H1 (cell line): ENCODE measurements around the gene ATG16L1. TPM values are rescaled to one million over a fixed set of nuclear protein-coding genes. Genes with fewer than 3 reads are reported as not detected.

Experiments used
- CTCF ChIA-PET: fragments of 300-600 bp; sonication (Branson Sonifier 250); formaldehyde crosslinking; loops from one replicate; lab custom pipeline; 2021; ENCODE audit not compliant: partially characterized antibody; lab: Charles Lee
- POLR2A ChIA-PET: fragments of 300-600 bp; sonication (Branson Sonifier 250); formaldehyde crosslinking; loops from one replicate; lab custom pipeline; 2021; ENCODE audit warnings: inconsistent platforms; ENCODE audit not compliant: partially characterized antibody; lab: Charles Lee
- DNase-seq, 2 experiments: peaks; one replicate each; pipeline versions ENCODE4 v3.0.0 to v3.0.0-alpha.2; 2010 to 2022; ENCODE audit warnings: low spot score in 2 of 2, low read depth in 1 of 2, mixed read lengths in 1 of 2
- FAIRE-seq: peaks from 2 replicates; lab custom pipeline; 2011; peaks lifted over from hg19 to GRCh38; lab: Jason Lieb, UNC
- H2AFZ ChIP-seq: 2 replicates; pipeline ENCODE4 v1.8.1; 2012; ENCODE audit warnings: low read length, inconsistent platforms
- H2AK5ac ChIP-seq: 2 replicates; pipeline ENCODE4 v1.6.1; 2013; ENCODE audit warnings: low read depth, low read length
- H2BK120ac ChIP-seq: replicated peaks from 2 replicates; pipeline ENCODE3; 2013; ENCODE audit warnings: low read depth, low read length, inconsistent platforms
- H2BK12ac ChIP-seq: 2 replicates; pipeline ENCODE4 v1.6.1; 2013; ENCODE audit warnings: low read depth, low read length
- H2BK15ac ChIP-seq: 2 replicates; pipeline ENCODE4 v1.6.1; 2013; ENCODE audit warnings: low read length
- H2BK20ac ChIP-seq: 2 replicates; pipeline ENCODE4 v1.6.1; 2013; ENCODE audit warnings: low read length
- H2BK5ac ChIP-seq: 2 replicates; pipeline ENCODE4 v1.6.1; 2013; ENCODE audit warnings: low read depth, low read length
- H3K14ac ChIP-seq: 2 replicates; pipeline ENCODE4 v1.6.1; 2013; ENCODE audit warnings: inconsistent platforms; ENCODE audit not compliant: insufficient read length
- H3K18ac ChIP-seq: 2 replicates; pipeline ENCODE4 v1.6.1; 2013; ENCODE audit warnings: low read length; ENCODE audit errors: extremely low read depth
- H3K23ac ChIP-seq: 2 replicates; pipeline ENCODE4 v1.6.1; 2013; ENCODE audit warnings: inconsistent platforms; ENCODE audit not compliant: insufficient read length
- H3K23me2 ChIP-seq: 2 replicates; pipeline ENCODE4 v1.6.1; 2013; ENCODE audit warnings: low read depth, low read length
- H3K27ac ChIP-seq: 2 replicates; pipeline ENCODE4 v1.6.1; 2011; ENCODE audit warnings: low read depth, low read length, inconsistent platforms
- H3K27me3 ChIP-seq, 4 experiments: replicated peaks in 1 of 4; 1 replicate in 1 of 4; 2 replicates in 3 of 4; pipeline versions ENCODE4 v1.6.1 to v1.8.1; 2011 to 2013; ENCODE audit warnings: low read length in 3 of 4, mild to moderate bottlenecking in 3 of 4, inconsistent platforms in 2 of 4, mixed read lengths in 2 of 4, moderate library complexity in 1 of 4; ENCODE audit not compliant: control insufficient read depth in 3 of 4, insufficient read depth in 3 of 4; ENCODE audit errors: extremely low read depth in 1 of 4
- H3K36me3 ChIP-seq, 4 experiments: 2 replicates each; pipeline versions ENCODE4 v1.6.1 to v1.8.1; 2011 to 2013; ENCODE audit warnings: mild to moderate bottlenecking in 4 of 4, low read length in 3 of 4, moderate library complexity in 2 of 4, control low read depth in 1 of 4, inconsistent platforms in 1 of 4; ENCODE audit not compliant: insufficient read depth in 4 of 4, control insufficient read depth in 2 of 4
- H3K4ac ChIP-seq: replicated peaks from 2 replicates; pipeline ENCODE3; 2013; ENCODE audit warnings: low read length, low read depth, mixed read lengths, inconsistent platforms; ENCODE audit not compliant: insufficient read length
- H3K4me1 ChIP-seq, 4 experiments: replicated peaks in 1 of 4; 1 replicate in 1 of 4; 2 replicates in 3 of 4; pipeline versions ENCODE4 v1.6.1 to v1.8.1; 2011 to 2013; ENCODE audit warnings: low read length in 3 of 4, inconsistent platforms in 2 of 4, mixed read lengths in 1 of 4; ENCODE audit not compliant: insufficient read depth in 4 of 4, control insufficient read depth in 3 of 4
- H3K4me2 ChIP-seq, 2 experiments: 2 replicates each; pipeline versions ENCODE4 v1.6.1 to v1.8.1; 2011 to 2013; ENCODE audit warnings: low read depth in 2 of 2, low read length in 2 of 2, control low read depth in 1 of 2, inconsistent platforms in 1 of 2, mild to moderate bottlenecking in 1 of 2; ENCODE audit not compliant: insufficient read depth in 1 of 2
- H3K4me3 ChIP-seq, 4 experiments: fragments of 200-600, 300-600 bp in 1 of 4; sonication (generic), shearing (Covaris generic), sonication (Bioruptor Twin) in 1 of 4; 2 replicates each; pipeline versions ENCODE4 v1.5.1 to v1.8.1; 2011 to 2016; ENCODE audit warnings: low read length in 4 of 4, low read depth in 3 of 4, control low read depth in 2 of 4, inconsistent platforms in 2 of 4, mild to moderate bottlenecking in 2 of 4, mixed read lengths in 1 of 4, moderate library complexity in 1 of 4; ENCODE audit not compliant: insufficient read depth in 2 of 4; ENCODE audit errors: extremely low read depth in 1 of 4
- H3K56ac ChIP-seq: replicated peaks from 2 replicates; pipeline ENCODE3; 2013; ENCODE audit warnings: low read depth, mild to moderate bottlenecking, mixed read lengths, low read length, inconsistent platforms; ENCODE audit not compliant: insufficient read length
- H3K79me1 ChIP-seq: 2 replicates; pipeline ENCODE4 v1.6.1; 2013; ENCODE audit warnings: low read depth, low read length, control low read depth
- H3K79me2 ChIP-seq, 2 experiments: 2 replicates each; pipeline versions ENCODE4 v1.6.1 to v1.8.1; 2012 to 2013; ENCODE audit warnings: low read length in 2 of 2, mild to moderate bottlenecking in 2 of 2, inconsistent platforms in 1 of 2; ENCODE audit not compliant: insufficient read depth in 2 of 2, control insufficient read depth in 1 of 2
- H3K9ac ChIP-seq, 4 experiments: replicated peaks in 1 of 4; 1 replicate in 1 of 4; 2 replicates in 3 of 4; pipeline versions ENCODE4 v1.6.1 to v1.8.1; 2011 to 2013; ENCODE audit warnings: low read depth in 3 of 4, low read length in 3 of 4, control low read depth in 2 of 4, mild to moderate bottlenecking in 2 of 4, moderate library complexity in 2 of 4, inconsistent platforms in 1 of 4; ENCODE audit errors: extremely low read depth in 1 of 4
- H3K9me3 ChIP-seq, 2 experiments: 2 replicates each; pipeline versions ENCODE4 v1.6.1 to v1.8.1; 2012 to 2013; ENCODE audit warnings: mild to moderate bottlenecking in 2 of 2, moderate library complexity in 2 of 2, control low read depth in 1 of 2, inconsistent platforms in 1 of 2, low read depth in 1 of 2, low read length in 1 of 2, mixed read lengths in 1 of 2; ENCODE audit not compliant: insufficient read depth in 2 of 2
- H4K20me1 ChIP-seq, 2 experiments: replicated peaks in 1 of 2; 2 replicates each; pipeline versions ENCODE3 to v1.8.1; 2011 to 2013; ENCODE audit warnings: inconsistent platforms in 2 of 2, low read length in 2 of 2, mild to moderate bottlenecking in 1 of 2; ENCODE audit not compliant: insufficient read depth in 2 of 2, control insufficient read depth in 1 of 2
- H4K5ac ChIP-seq: 2 replicates; pipeline ENCODE4 v1.6.1; 2013; ENCODE audit warnings: low read length, low read depth, mixed read lengths, inconsistent platforms; ENCODE audit not compliant: insufficient read length
- H4K8ac ChIP-seq: 2 replicates; pipeline ENCODE4 v1.8.0; 2013; ENCODE audit warnings: mild to moderate bottlenecking, moderate library complexity, low read length, inconsistent platforms; ENCODE audit not compliant: insufficient read depth; ENCODE audit errors: extremely low read depth
- H4K91ac ChIP-seq: replicated peaks from 2 replicates; pipeline ENCODE3; 2013; ENCODE audit warnings: low read length, mixed read lengths, inconsistent platforms; ENCODE audit not compliant: insufficient read length
- WGBS, 2 experiments: shearing (Covaris generic) in 1 of 2; methylation state at CpG; one replicate each; pipeline versions ENCODE4 v1.1.6 to v1.1.7; 2013 to 2015; ENCODE audit warnings: low lambda C conversion rate in 2 of 2, mixed read lengths in 2 of 2, inconsistent platforms in 1 of 2, low coverage in 1 of 2, missing lambda C conversion rate in 1 of 2; ENCODE audit not compliant: insufficient replicate concordance in 2 of 2, insufficient coverage in 1 of 2, insufficient read length in 1 of 2; ENCODE audit errors: extremely low coverage in 1 of 2, missing lambda C conversion rate in 1 of 2; 5-methylcytosine and 5-hydroxymethylcytosine counted together
- polyA plus RNA-seq, 7 experiments: library from polyadenylated mRNA; depleted of rRNA in 3 of 7; stranded (reverse) in 5 of 7; unstranded in 2 of 7; fragments of >200 nt in 5 of 7; fragments of 200-250 nt in 2 of 7; gene quantifications; 1 replicate in 5 of 7; 2 replicates in 1 of 7; 4 replicates in 1 of 7; pipeline versions ENCODE4 v1.2.1 to v1.2.3, GENCODE V29; 2011 to 2013; ENCODE audit warnings: missing spikeins in 2 of 7, mixed read lengths in 2 of 7
- total RNA-seq: library from RNA; stranded (reverse); fragmentation: NEBNext Ultra II Directional; extraction: Animal tissue kit (Norgen Biotek cat#: 25700); gene quantifications from 2 replicates; pipeline ENCODE4 v1.2.1, GENCODE V29; 2021

ATG16L1 gene
- total and polyA plus RNA-seq, 2 of the 8 experiments (the other 6 are each of a cell fraction or from before 2014, with no cell fraction given), result 18.3 to 31.0 TPM

- DNase-seq, result no peak
- Histone ChIP-seq H2AFZ (no peak overlapping the region), H3K79me2 (no peaks in the 10 kb centered on the region), H3K23ac (no peak overlapping the region), H3K14ac (no peak overlapping the region), H3K4me2 (no peak overlapping the region), H3K9ac (no peak overlapping the region), H4K5ac (no peak overlapping the region), H3K9me3 (no peaks in the 10 kb centered on the region), H2BK120ac (no peak overlapping the region), H2BK12ac (no peak overlapping the region), H3K56ac (no peak overlapping the region), H2BK20ac (no peak overlapping the region), H3K4me1 (no peaks in the 10 kb centered on the region), H3K23me2 (no peaks in the 10 kb centered on the region), H3K4ac (no peak overlapping the region), H3K79me1 (no peaks in the 10 kb centered on the region; the same call in 1 of the 2 replicates), H3K27ac (no peak overlapping the region), H4K20me1 (peaks cover 0 to 9% of the 10 kb centered on the region in 2 experiments), H4K91ac (no peak overlapping the region), H3K4me3 (no peak overlapping the region), H3K18ac (no peak overlapping the region), H3K27me3 (no peaks in the 10 kb centered on the region), H2BK5ac (no peak overlapping the region), H2AK5ac (no peak overlapping the region), H3K36me3 (peaks cover 29 to 84% (median 70%) of the 10 kb centered on the region in 4 experiments), H4K8ac (no peak overlapping the region), H2BK15ac (no peak overlapping the region)
- 92% methylated on average over 4 of the region's 4 CpGs; no CpG with 5 or more reads in 1 of the 2 experiments for WGBS, 2 experiments
- no peak for FAIRE-seq
- CTCF ChIA-PET, result no interaction called here
- POLR2A ChIA-PET, result interaction anchor here (0.6 kb wide), 1 partner anchor 162 kb away, joined by 3 read pairs; no protein-coding TSS in a partner anchor
Observed at GRCh38 chr2:233270951-233271350, 19.5 kb downstream of the ATG16L1 start.
